Ishikawa (cell line): ENCODE data around the gene USP32.
A peak's percentile ranks its signal among the peaks of the same experiment; 100 is the strongest.

Experiments
- CEBPB ChIP-seq: IDR thresholded peaks from 2 replicates; pipeline ENCODE4 v1.6.1; 2012
- CREB1 ChIP-seq: IDR thresholded peaks from 2 replicates; pipeline ENCODE4 v1.6.1; 2012; ENCODE audit warnings: low read depth
- EGR1 ChIP-seq: IDR thresholded peaks from 2 replicates; pipeline ENCODE4 v1.6.1; 2012
- EP300 ChIP-seq: IDR thresholded peaks from 2 replicates; pipeline ENCODE4 v1.6.1; 2012; ENCODE audit warnings: borderline replicate concordance
- FOXM1 ChIP-seq: IDR thresholded peaks from 2 replicates; pipeline ENCODE4 v1.6.1; 2012; ENCODE audit warnings: low read depth, borderline replicate concordance
- NFIC ChIP-seq: IDR thresholded peaks from 2 replicates; pipeline ENCODE4 v1.6.1; 2012
- RAD21 ChIP-seq: IDR thresholded peaks from 2 replicates; pipeline ENCODE4 v1.6.1; 2012; ENCODE audit warnings: low read depth
- TAF1 ChIP-seq: IDR thresholded peaks from 2 replicates; pipeline ENCODE4 v1.6.1; 2012; ENCODE audit warnings: low read depth, mild to moderate bottlenecking
- TCF12 ChIP-seq: IDR thresholded peaks from 2 replicates; pipeline ENCODE4 v1.6.1; 2012; ENCODE audit warnings: low read depth
- TEAD4 ChIP-seq: IDR thresholded peaks from 2 replicates; pipeline ENCODE4 v1.6.1; 2012
- YY1 ChIP-seq: IDR thresholded peaks from 2 replicates; pipeline ENCODE4 v1.6.1; 2012; ENCODE audit warnings: low read depth
- ZBTB7A ChIP-seq: IDR thresholded peaks from 2 replicates; pipeline ENCODE4 v1.6.1; 2012; ENCODE audit warnings: low read depth
- TF ChIP-seq, protein P1 (sequence below): IDR thresholded peaks from 2 replicates; pipeline ENCODE4 v1.6.1; 2012
- TF ChIP-seq, protein P2 (sequence below): IDR thresholded peaks from 2 replicates; pipeline ENCODE4 v1.6.1; 2012; ENCODE audit warnings: low read depth, mild to moderate bottlenecking
- TF ChIP-seq, protein P3 (sequence below): IDR thresholded peaks from 2 replicates; pipeline ENCODE4 v1.6.1; 2012

USP32 gene

DNA sequence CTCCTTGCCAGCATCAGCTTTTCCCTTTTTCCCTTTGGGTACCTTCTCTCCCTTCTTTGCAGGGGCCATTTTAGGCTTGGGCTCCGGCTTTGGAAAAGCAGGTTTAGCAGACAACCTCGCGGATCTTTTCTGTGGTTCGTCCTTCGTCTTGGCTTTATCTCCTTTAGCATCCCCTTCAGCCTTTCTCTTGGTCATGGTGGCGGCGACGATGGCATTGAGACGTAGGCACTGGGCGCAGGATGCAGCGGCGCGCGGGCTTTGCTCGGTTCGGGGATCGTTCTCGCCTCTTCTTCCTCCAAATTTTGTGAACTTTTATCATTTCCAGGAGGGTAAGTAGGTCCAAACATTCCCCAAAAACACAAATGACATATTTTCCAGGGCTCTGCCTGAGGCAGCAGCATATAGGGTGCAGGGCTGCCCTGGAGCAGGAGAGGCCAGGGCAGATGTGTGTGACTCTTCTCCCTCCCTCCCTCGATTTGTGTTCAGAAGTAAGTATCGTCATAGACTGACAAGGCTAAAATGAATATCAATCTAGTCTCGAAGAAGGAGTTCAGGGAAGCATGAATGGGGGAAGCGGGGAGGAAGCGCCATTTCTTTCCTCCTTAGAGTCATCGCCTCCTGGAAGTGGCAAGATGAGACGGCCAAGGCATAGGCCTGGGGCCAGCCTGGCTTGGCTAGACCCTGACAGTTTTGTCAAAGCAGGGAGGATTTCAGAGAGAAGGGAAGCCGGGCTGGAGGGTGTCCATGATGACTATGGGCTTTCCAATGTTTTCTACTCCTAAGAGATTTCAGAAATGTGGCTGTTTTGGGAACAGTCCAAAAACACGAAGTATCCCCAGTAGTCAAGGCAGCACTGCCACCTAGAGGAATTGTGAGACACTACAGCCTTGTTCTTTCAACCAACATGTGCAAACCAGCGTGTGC lies 43.6 kb upstream of the USP32 start:
- TF ChIP-seq NFIC (peak; percentile 75), RAD21 (peak; percentile 99)
- TF ChIP-seq, protein P1, sequence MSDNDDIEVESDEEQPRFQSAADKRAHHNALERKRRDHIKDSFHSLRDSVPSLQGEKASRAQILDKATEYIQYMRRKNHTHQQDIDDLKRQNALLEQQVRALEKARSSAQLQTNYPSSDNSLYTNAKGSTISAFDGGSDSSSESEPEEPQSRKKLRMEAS, result no peak

DNA sequence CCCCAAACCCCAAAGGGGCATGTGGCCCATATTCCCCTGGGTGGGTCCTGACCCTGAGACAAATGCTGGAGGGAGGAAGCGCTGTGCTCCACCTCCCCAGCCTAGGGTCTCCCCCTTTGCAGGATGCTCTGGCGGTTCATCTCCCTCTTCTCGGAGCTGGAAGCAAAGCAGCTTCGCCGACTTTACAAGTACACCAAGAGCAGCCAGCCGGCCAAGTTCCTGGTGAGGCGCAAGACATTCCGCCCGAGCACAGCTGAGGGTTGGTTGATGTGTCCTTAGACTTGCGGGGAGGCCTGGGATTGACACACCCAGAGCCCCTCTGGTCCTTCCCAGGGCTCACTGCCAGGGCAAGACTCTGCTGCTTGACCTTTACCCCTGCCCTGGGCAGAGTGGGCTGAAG lies 34.7 kb upstream of the USP32 start:
- TF ChIP-seq, protein P2, sequence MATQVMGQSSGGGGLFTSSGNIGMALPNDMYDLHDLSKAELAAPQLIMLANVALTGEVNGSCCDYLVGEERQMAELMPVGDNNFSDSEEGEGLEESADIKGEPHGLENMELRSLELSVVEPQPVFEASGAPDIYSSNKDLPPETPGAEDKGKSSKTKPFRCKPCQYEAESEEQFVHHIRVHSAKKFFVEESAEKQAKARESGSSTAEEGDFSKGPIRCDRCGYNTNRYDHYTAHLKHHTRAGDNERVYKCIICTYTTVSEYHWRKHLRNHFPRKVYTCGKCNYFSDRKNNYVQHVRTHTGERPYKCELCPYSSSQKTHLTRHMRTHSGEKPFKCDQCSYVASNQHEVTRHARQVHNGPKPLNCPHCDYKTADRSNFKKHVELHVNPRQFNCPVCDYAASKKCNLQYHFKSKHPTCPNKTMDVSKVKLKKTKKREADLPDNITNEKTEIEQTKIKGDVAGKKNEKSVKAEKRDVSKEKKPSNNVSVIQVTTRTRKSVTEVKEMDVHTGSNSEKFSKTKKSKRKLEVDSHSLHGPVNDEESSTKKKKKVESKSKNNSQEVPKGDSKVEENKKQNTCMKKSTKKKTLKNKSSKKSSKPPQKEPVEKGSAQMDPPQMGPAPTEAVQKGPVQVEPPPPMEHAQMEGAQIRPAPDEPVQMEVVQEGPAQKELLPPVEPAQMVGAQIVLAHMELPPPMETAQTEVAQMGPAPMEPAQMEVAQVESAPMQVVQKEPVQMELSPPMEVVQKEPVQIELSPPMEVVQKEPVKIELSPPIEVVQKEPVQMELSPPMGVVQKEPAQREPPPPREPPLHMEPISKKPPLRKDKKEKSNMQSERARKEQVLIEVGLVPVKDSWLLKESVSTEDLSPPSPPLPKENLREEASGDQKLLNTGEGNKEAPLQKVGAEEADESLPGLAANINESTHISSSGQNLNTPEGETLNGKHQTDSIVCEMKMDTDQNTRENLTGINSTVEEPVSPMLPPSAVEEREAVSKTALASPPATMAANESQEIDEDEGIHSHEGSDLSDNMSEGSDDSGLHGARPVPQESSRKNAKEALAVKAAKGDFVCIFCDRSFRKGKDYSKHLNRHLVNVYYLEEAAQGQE, result no peak
- TF ChIP-seq TAF1 (no peak), CEBPB (no peak), NFIC (no peak), RAD21 (no peak), YY1 (no peak), EP300 (no peak)
- TF ChIP-seq, protein P3, sequence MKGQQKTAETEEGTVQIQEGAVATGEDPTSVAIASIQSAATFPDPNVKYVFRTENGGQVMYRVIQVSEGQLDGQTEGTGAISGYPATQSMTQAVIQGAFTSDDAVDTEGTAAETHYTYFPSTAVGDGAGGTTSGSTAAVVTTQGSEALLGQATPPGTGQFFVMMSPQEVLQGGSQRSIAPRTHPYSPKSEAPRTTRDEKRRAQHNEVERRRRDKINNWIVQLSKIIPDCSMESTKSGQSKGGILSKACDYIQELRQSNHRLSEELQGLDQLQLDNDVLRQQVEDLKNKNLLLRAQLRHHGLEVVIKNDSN, result no peak

DNA sequence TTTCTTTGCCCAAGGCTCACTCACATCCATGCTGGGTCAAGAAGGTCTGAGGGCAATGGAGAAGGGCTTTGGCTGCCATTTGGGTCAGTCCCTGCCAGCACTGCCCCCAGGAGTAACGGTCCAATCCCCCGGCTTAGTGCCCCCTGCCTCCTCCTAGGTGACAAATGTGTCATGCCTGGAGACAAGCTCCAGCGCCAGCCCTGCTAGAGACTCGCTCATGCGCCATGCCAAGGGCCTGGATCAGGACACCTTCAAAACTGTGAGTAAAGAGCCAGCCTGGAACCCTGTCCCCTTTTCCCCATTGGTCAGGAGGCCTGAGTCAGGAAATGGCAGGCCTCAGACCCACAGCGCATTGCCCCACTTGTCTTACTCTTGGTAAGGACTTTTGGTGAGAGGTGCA lies 33.7 kb upstream of the USP32 start:
- TF ChIP-seq ZBTB7A (no peak), CREB1 (no peak), RAD21 (no peak), TCF12 (no peak), FOXM1 (no peak), EGR1 (no peak), TAF1 (no peak), EP300 (no peak), NFIC (no peak), CEBPB (no peak), YY1 (no peak), TEAD4 (no peak)
- TF ChIP-seq, protein P2, result no peak
- TF ChIP-seq, protein P1, result no peak
- TF ChIP-seq, protein P3, result no peak

DNA sequence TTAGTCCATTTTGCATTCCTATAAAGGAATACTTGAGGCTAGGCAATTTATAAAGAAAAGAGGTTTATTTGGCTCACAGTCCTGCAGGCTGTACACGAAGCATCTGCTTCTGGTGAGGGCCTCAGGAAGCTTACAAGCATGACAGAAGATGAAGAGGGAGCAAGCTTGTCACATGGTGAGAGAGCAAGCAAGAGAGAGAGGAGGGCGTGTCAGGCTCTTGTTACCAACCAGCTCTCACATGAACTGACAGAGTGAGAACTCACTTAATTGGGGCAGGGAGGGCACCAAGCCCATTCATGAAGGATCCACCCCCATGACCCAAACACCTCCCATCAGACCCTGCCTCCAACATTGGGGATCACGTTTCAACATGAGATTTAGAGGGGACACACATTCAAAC lies 31.9 kb upstream of the USP32 start:
- TF ChIP-seq EGR1, result no peak
- TF ChIP-seq, protein P2, result no peak
- no peak for TF ChIP-seq RAD21
- TF ChIP-seq EP300, result no peak
- no peak for TF ChIP-seq NFIC

DNA sequence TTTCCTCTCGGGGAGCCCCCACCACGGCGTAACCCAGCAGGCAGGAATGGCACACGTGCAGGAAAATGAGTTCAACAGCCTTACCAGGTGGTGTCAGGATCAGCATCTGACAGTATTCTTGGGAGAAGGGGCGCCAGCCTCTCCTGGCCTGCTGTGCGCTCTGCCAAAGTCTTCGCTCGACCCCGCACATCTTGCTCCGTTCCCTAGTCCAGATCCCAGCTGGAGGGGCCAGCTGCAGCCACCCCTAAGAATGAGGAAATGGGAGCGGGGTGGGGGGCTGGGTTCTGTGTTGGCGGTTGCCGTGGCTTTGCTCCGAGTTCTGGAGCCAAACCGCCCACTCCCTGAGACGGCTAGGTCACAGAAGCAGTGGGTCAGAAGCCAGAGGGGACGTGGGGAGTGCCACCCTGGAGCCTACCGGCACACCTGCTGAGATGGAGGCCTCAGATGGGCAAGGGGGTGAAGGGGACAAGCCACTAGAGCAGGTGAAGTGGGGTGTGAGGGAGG lies 30.3 kb upstream of the USP32 start, which contains the start of gene CHCT1:
TSS of gene CHCT1 (plus strand) at position 328 of the 504 bp plus-strand sequence. CDS start at position 432, 104 bp downstream.
- TF ChIP-seq, protein P1, result no peak
